HG03064 (cell line): ENCODE data around the gene OR2D2.
"Not testable (repeated sequence)": the region's sequence is repeated elsewhere in the genome, so short reads cannot be mapped to it uniquely, and the experiment has no call there.

ENCODE experiments used
- ATAC-seq: cut with Tn5 transposase; IDR thresholded peaks from one replicate; pipeline ENCODE4 v1.9.1; 2021; ENCODE audit warnings: low read depth; ENCODE audit not compliant: unreplicated experiment

Gene OR2D2

DNA sequence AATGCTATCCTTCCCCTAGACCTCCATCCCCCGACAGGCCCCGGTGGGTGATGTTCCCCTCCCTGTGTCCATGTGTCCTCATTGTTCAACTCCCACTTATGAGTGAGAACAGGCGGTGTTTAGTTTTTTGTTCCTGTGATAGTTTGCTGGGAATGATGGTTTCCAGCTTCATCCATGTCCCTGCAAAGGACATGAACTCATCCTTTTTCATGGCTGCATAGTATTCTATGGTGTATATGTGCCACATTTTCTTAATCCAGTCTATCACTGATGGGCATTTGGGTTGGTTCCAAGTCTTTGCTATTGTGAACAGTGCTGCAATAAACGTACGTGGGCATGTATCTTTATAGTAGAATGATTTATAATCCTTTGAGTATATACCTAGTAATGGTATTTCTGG lies 4.6 kb downstream of the OR2D2 start:
- not testable (repeated sequence) for ATAC-seq

DNA sequence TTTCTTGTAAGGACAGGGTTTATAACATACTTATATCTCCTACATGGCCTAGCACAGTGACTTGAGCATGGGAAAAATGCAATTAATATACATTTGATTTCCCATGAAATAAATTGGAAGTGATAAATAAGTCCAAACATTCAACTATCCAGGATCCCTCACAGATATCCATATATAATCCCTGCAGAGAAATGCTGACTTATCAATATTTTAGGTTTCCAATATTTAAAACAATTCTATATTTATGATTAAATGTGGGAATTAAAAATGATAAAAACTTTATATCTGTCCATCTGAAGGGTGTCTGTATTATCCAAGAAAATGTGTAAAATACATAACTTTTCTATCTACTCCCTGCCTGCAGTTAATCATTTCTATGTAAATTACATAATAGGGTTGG lies 9.5 kb downstream of the OR2D2 start:
- no peak for ATAC-seq

DNA sequence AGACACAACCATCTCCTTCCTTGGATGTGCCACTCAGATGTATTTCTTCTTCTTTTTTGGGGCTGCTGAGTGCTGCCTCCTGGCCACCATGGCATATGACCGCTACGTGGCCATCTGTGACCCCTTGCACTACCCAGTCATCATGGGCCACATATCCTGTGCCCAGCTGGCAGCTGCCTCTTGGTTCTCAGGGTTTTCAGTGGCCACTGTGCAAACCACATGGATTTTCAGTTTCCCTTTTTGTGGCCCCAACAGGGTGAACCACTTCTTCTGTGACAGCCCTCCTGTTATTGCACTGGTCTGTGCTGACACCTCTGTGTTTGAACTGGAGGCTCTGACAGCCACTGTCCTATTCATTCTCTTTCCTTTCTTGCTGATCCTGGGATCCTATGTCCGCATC lies 15.4 kb downstream of the OR2D2 start:
- ATAC-seq: no peak

DNA sequence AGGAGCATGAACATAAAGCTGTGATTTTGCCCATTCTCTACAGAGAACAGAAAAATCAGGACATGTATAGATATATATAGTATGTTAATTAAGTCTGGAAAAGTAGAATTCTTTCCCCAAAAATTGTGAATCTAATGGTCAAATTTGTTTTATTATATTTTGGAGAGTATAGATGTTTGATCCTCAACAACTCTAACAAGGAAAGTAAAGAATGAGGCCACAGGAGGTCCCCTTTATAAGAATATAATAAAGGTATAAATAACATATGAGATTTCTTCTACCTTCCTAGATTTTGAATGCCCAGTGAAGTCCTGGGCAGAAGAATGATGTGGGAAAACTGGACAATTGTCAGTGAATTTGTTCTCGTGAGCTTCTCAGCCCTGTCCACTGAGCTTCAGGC lies 16.0 kb downstream of the OR2D2 start, which contains the start of gene OR10A4:
TSS of gene OR10A4 (plus strand) at position 301 of the 400 bp plus-strand sequence. CDS start at position 324, 23 bp downstream.
- ATAC-seq: no peak

DNA sequence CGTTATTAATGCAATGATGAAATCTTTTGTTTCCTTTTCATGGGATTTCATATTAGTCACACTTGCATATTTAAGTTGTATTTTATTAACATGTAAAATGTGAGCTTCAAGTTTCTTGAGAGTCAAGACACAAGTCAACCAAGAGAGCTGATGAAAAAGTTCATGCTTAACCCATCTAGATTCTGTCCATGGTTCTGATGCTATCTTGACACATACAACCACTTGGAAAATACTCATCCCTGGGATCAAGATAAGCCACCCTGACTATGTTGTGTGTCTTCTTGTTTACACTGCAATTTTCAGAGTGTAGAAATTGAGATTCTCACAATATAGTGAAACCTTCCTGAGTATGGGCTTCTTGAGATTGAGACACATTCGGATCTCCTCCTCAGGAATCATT lies 16.5 kb downstream of the OR2D2 start:
- no peak for ATAC-seq

DNA sequence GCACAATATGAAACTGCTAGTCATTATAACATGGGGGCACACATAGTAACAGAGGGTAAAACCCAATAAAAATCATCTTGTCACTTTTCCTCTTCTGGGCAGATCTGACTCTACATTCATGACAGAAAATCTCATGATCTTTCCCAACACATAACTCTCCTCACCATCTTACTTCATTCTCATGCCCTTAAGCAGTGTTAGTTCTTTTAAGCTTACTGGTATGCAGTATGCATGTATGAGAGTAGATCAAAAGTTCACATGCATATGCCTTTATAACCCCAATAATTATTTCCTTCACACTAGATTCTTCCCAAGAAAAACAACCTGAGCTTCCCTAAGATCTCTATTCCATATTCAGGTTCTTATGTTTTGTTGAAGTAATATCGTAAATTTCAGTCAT lies 21.0 kb downstream of the OR2D2 start:
- ATAC-seq: no peak

DNA sequence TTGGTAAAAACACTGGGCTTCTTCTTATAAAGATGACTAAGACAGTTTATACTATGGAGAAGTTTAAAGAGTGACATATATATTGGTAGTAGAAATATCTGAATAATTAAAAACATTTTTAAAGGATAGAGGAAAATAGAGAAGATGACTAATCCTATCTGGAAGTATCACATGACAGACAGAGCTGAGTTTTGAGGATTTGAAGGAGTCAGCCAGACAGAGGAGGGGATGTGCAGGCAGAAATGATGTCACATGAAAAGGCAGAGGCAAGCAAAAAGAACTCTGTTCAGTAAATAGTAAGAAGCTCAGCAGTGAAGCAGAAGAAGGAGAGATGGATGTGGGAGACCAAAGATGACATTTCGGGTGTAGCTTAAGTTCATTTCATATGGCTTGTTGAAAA lies 27.9 kb downstream of the OR2D2 start:
- no peak for ATAC-seq

DNA sequence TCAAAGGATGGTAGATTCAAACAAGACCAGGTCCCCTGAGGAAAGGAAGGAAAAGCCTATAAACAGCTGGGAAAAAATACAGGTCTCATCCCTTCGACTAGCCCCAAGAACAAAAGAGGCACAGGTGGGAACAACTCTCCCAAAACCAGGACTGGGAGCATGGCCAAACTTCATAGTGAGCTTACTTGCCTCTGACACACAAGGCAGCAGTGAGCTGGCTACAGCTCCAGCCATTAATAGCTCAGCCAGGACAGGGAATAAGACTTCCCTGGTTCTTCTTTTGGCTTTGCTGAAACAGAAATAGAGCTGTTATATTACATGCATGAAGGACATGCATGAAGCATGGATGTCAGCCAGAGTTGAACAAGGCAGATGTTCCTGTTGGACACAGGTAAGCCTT lies 29.3 kb downstream of the OR2D2 start, which contains the start of gene OR10A2:
TSS of gene OR10A2 (plus strand) at position 97 of the 400 bp plus-strand sequence. CDS start 6,698 bp downstream, outside the sequence.
- ATAC-seq: no peak

DNA sequence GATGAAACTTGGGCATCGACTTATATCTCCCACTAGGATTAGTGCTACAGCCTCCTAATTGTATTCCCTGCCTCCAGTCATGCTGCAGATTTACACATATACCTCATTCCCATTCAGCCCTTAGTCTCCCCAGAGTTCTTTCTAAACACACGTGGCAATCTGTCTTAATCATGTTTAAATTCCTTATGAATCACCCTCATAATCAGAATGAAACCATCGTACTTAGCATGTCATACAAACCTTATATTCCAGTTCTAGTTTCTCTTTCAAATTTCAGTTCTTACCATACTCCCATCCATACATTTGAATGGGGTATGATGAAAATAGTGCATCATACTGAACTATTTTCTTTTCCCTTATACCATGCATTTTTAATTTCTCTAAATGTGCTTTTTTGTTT lies 35.4 kb downstream of the OR2D2 start:
- ATAC-seq: no peak

DNA sequence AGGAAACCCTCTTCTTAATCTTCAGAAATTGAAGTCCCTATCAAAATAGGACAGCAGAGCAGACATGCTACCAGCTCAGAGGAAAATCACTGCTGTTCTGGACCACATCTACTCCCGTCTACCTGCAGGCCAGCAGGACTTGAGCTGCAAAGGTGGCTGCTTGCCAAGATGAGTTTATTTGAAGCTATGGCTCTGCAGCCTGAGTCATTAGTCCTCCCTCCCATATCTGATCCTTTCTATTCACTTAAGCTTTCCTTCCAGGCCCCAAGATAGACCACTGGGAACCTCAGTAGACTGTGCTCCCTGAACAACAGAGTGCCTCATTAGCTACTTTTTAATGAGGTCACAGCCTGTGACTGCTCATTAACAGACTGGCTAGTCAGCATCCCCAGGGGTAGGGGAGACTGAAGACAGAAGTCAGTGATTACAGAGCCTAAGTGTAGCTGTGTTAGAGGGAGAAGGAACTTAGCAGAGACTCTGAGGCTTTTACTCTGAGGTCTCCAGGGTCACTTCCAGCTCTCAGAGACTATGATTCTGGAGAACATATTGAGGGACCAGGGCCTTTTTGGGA lies 36.2 kb downstream of the OR2D2 start:
- no peak for ATAC-seq

DNA sequence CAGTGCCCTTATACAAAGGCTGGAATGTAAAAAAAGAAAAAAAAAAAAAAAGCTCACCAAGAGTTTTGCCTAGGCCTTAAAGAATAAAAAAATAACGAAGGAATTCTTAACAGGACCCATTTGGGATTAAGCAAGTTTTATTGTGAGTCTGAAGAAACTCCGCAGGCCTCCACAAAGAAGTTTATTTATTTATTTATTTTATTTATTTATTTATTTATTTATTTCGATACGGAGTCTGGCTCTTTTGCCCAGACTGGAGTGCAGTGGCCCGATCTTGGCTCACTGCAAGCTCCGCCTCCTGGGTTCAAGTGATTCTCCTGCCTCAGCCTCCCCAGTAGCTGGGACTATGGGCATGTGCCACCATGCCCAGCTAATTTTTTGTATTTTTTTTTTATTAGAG lies 37.5 kb downstream of the OR2D2 start:
- not testable (repeated sequence) for ATAC-seq

DNA sequence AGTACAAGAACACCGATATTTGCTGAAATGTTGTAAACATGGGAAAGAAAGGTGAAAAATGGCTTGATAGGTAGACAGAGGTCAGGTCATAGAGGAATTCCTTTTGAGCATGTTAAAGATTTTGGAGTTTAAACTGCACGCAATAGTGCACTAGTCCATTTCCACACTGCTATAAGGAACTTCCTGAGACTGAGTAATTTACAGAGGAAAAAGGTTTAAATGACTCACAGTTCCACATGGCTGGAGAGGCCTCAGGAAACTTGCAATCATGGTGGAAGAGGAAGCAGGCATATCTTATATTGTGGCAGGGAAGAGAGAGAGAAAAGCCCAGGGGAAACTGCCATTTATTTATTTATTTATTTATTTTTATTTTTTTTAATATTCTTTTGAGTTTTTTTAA lies 41.8 kb downstream of the OR2D2 start:
- ATAC-seq: no peak

DNA sequence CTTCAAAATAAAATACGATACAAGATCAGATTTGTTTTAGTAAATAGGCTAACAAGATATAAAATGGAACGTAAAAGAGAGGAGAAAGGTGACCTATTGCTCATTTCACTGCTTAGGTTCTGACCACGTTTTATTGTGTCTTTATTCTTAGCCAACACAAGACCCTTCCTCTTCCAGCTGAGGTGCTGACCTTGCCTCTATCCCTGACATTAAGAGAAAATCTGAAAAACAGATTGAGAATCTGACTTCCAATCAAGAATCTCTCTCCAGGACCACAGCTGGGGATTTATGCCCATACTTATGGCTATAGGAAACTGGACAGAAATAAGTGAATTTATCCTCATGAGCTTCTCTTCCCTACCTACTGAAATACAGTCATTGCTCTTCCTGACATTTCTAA lies 46.9 kb downstream of the OR2D2 start, which contains the start of gene OR10A5:
TSS of gene OR10A5 (plus strand) at position 301 of the 400 bp plus-strand sequence. CDS start at position 301, 0 bp downstream.
- ATAC-seq: no peak

DNA sequence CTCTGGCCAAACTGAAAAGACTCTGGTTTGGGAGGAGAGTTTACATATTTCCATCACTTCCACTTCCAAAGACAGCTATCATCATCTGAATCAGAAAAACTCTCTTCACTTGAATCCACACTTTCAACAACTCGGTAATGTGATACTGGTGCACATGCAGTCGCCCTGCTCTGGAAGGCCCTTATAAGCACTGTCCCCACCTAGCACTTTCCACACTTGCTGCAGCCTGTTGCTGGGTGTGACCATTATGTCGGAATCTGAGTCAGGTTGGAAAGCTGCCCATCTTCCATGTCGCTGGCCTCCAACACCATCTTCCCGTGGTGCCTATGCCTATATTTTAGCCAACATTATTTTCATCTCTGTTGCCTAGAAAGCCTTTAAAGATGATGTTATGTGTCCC lies 47.9 kb downstream of the OR2D2 start:
- ATAC-seq: no peak

DNA sequence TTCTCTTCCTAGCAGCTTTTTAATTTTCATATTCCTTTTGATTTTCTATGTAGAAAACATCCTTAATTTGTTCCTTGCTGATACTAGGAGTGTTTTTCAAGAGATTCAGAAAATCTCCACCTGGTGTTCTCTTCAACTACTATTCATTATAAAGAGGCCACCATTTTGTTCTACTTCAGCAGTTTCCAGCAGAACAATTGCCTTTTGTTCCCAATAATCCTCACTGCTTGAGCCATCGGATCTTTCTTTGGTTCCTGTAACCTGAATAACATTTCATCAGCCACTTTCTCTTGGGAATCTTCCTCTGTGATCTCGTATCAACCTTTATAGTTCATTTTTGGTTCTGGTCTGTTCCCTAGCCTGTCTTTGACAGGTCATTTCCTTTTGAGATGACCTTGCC lies 48.6 kb downstream of the OR2D2 start:
- no peak for ATAC-seq

DNA sequence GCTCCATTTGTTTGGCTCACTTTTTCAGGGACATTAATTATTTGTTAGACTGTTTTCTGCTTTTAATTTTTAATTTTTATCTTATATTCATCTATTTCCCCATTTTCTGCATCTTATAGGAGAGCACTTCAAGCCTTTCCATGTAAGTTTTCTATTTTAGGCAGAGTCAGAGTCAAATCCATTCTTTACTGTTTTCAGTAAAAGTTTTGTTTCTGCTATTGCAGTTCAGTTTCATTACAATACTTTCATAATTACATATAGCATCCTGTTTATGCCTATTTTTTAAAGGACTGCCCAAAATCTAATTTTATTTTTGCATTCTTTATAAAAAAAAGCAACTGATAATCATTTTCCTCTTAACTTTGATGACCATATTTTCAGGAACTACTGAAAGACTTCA lies 50.6 kb downstream of the OR2D2 start:
- ATAC-seq: no peak
